ENCODE measurements around the gene GNAI1.

DNA sequence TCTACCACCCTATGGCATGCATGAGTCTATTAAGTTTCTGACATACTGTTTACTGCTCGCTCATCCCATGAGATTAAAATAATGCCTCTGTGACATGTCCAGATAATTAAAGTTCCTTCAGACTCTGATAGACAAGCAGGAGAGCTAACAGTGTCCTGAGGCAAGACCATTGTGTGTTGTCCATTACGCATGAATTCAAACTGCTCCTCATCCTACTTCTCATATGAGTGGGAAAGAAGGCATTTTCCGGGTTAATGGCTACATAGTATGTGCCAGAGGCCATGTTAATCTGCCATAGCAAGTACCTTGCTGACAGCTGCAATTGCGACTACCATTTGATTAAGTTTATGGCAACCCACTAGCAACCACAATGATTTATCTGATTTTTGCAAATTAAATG lies 113.3 kb downstream of the GNAI1 start:
- TF ChIP-seq, protein P1, sequence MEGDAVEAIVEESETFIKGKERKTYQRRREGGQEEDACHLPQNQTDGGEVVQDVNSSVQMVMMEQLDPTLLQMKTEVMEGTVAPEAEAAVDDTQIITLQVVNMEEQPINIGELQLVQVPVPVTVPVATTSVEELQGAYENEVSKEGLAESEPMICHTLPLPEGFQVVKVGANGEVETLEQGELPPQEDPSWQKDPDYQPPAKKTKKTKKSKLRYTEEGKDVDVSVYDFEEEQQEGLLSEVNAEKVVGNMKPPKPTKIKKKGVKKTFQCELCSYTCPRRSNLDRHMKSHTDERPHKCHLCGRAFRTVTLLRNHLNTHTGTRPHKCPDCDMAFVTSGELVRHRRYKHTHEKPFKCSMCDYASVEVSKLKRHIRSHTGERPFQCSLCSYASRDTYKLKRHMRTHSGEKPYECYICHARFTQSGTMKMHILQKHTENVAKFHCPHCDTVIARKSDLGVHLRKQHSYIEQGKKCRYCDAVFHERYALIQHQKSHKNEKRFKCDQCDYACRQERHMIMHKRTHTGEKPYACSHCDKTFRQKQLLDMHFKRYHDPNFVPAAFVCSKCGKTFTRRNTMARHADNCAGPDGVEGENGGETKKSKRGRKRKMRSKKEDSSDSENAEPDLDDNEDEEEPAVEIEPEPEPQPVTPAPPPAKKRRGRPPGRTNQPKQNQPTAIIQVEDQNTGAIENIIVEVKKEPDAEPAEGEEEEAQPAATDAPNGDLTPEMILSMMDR (conservative IDR thresholded peaks at IDR 0.05 in 1 of 2, IDR thresholded peaks at IDR 0.05 in 1 of 2; ENCODE audit: extremely low read depth in 1 of 2, insufficient read depth in 1 of 2, low read depth in 1 of 2, low read length in 2 of 2) = no peak
- no peak for TF ChIP-seq EZH2 (IDR thresholded peaks at IDR 0.05; ENCODE audit: borderline replicate concordance, low read length)

Data from mammary epithelial cell (primary cell).